Fibroblast of villous mesenchyme (primary cell): ENCODE data around the gene TLR2. TPM values are rescaled to one million over a fixed set of nuclear protein-coding genes. Genes with fewer than 3 reads are reported as not detected.

Experiments
- DNase-seq: peaks from one replicate; pipeline ENCODE4 v3.0.0-alpha.2; 2010; ENCODE audit warnings: low read depth
- H3K4me3 ChIP-seq: 2 replicates; pipeline ENCODE4 v1.5.1; 2011; ENCODE audit warnings: low read depth, mild to moderate bottlenecking, low read length
- total RNA-seq: library from RNA; depleted of rRNA; stranded (reverse); fragments of >200 nt; gene quantifications from 2 replicates; pipeline ENCODE4 v1.2.3, GENCODE V29; 2012
- TF ChIP-seq, protein P1 (sequence below): IDR thresholded peaks from 2 replicates; pipeline ENCODE4 v1.5.1; 2012; ENCODE audit warnings: low read depth, mild to moderate bottlenecking, low read length; ENCODE audit not compliant: insufficient read depth

The TLR2 gene
- total RNA-seq, 1 donor = under 0.01 TPM

DNA sequence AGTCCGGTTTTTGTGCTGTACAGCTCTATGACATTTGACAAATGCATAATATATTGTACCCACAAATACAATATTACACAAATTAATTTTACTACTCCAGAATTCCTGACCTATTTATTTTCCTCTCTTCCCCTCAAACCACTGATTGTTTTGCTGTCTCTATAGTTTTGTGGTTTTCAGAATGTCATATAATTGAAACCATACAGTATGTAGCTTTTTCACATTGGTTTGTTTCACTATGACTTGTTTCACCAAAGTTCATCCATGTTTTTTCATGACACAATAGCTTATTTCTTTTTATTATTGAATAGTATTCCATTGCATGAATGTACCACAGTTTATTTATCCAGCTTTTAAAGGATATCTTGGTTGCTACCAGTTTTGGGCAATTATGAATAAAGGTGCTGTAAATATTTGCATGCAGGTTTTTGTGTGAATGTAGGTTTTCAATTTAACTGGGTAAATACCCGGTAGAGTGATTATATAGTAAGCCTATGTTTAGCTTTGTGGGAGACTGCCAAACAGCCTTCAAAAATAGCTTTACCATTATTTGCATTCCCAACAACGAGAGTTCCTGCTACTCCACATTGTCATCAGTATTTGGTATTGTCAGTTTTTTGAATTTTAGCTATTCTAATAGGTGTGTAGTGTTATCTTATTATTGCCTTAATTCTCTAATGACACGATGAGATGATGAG, 49.8 kb downstream of the TLR2 start:
- no peak for DNase-seq
- H3K4me3 ChIP-seq = no peak overlapping the region
- TF ChIP-seq, protein P1, sequence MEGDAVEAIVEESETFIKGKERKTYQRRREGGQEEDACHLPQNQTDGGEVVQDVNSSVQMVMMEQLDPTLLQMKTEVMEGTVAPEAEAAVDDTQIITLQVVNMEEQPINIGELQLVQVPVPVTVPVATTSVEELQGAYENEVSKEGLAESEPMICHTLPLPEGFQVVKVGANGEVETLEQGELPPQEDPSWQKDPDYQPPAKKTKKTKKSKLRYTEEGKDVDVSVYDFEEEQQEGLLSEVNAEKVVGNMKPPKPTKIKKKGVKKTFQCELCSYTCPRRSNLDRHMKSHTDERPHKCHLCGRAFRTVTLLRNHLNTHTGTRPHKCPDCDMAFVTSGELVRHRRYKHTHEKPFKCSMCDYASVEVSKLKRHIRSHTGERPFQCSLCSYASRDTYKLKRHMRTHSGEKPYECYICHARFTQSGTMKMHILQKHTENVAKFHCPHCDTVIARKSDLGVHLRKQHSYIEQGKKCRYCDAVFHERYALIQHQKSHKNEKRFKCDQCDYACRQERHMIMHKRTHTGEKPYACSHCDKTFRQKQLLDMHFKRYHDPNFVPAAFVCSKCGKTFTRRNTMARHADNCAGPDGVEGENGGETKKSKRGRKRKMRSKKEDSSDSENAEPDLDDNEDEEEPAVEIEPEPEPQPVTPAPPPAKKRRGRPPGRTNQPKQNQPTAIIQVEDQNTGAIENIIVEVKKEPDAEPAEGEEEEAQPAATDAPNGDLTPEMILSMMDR = no peak

GRCh38 chr4:153735906-153736461, 51.9 kb downstream of the TLR2 start:
- no peak for DNase-seq

GRCh38 chr4:153741541-153741940, 57.5 kb downstream of the TLR2 start:
- TF ChIP-seq, protein P1 = no peak
- H3K4me3 ChIP-seq = no peak overlapping the region
- no peak for DNase-seq

More at GRCh38 chr4:153735906-153736461, 51.9 kb downstream of the TLR2 start:
- H3K4me3 ChIP-seq = no peak overlapping the region
- TF ChIP-seq, protein P1 = no peak

GRCh38 chr4:153745651-153746050, 61.6 kb downstream of the TLR2 start:
- H3K4me3 ChIP-seq = no peak overlapping the region
- DNase-seq = no peak
- TF ChIP-seq, protein P1 = no peak

- TF ChIP-seq, protein P1 = no peak
- H3K4me3 ChIP-seq = no peak overlapping the region
- DNase-seq = no peak
Measured at GRCh38 chr4:153747406-153747955, 63.4 kb downstream of the TLR2 start.

DNA sequence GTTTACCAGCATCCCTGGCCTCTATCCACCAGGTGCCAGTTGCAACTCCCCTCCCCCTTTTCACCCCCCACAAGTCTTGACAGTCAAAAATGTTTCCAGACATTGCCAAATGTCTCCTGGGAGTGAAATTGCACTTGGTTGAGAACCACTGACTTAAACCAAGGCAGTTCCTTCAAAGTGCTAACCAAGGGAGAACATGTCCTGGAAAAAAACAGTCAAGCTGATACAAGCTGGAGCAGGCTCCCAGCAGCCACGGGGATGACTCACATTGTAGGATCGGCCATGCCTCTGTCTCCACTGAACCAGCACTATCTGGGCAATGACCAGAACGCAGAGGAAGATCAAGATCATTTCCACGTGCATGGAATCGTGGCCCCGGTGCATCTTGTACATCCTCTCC, 64.3 kb downstream of the TLR2 start:
- DNase-seq = peak; percentile 35
- TF ChIP-seq, protein P1 = no peak
- H3K4me3 ChIP-seq = no peak overlapping the region
